Activated CD4-positive, alpha-beta memory T cell treated with anti-CD3 and anti-CD28 coated beads for 36 hours (primary cell): ENCODE results near the gene CRACDL. TPM values are rescaled to one million over a fixed set of nuclear protein-coding genes. Genes with fewer than 3 reads are reported as not detected.
A peak's percentile ranks its signal among the peaks of the same experiment; 100 is the strongest.

ENCODE experiments used
- CTCF ChIA-PET: fragments of 350-600 bp; sonication (Branson Sonifier 250); formaldehyde crosslinking; loops from one replicate; lab custom pipeline; 2021; ENCODE audit warnings: antibody characterized with exemption, inconsistent platforms; lab: Charles Lee
- POLR2A ChIA-PET: fragments of 350-600 bp; sonication (Branson Sonifier 250); formaldehyde crosslinking; loops from one replicate; lab custom pipeline; 2021; ENCODE audit warnings: antibody characterized with exemption; lab: Charles Lee
- DNase-seq: peaks from one replicate; pipeline ENCODE4 v3.0.0-alpha.2; 2020
- H3K27ac Mint-ChIP-seq: one replicate; pipeline ENCODE4 v1.8.0; 2021; ENCODE audit warnings: mixed read lengths
- H3K27me3 Mint-ChIP-seq: one replicate; pipeline ENCODE4 v1.8.0; 2021; ENCODE audit warnings: mixed read lengths
- H3K36me3 Mint-ChIP-seq: one replicate; pipeline ENCODE4 v1.8.0; 2021; ENCODE audit warnings: mixed read lengths
- H3K4me1 Mint-ChIP-seq: one replicate; pipeline ENCODE4 v1.8.0; 2021; ENCODE audit warnings: low read depth, mixed read lengths
- H3K4me3 Mint-ChIP-seq: one replicate; pipeline ENCODE4 v1.8.0; 2021; ENCODE audit warnings: mild to moderate bottlenecking, mixed read lengths
- H3K9me3 Mint-ChIP-seq: one replicate; pipeline ENCODE4 v1.8.0; 2021; ENCODE audit warnings: mixed read lengths
- intact Hi-C: fragments of 100-400 bp; cut with micrococcal nuclease; formaldehyde crosslinking; loops from one replicate; pipeline ENCODE4 v1.15.1; 2023
- total RNA-seq, 2 experiments: library from RNA; stranded (reverse); gene quantifications; one replicate each; pipeline ENCODE4 v1.2.3, GENCODE V29; 2021

The CRACDL gene
- under 1 TPM; 0.12 to 0.31 TPM for total RNA-seq

DNA sequence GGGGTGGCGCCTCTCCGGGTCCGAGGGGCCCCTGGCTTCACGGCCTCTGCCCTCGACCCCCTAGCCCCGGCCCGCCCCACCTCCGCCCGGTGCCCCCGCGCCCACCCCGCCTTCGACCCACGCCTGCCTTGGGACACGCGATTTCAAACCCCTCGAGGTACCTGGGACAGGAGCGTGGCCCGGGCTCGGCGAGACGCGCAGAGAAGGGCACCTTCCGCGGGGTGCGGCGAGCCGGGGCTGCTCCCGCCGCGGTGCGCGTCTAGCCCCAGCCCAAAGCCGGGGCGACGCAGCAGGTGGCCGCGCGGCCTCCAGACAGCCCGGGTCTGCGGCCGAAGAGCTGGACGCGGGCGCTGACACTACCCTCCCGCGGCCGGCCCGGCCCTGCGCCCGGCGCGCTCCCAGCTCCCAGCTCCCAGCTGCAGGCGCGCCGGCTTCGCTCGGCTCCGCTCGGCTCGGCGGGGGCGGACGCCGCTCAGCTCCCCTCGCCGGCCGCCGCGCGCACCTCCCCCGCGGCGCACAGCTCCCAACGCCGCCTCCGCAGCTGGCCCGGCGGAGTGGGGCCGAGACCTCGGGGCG lies at the start of gene CRACDL:
Gene CRACDL (minus strand): TSS at position 449 of the 576 bp plus-strand sequence. CDS start 89,425 bp downstream, outside the sequence.
- intact Hi-C loops, result loop anchor here (10.0 kb wide), 2 partner anchors 129 to 301 kb away; no protein-coding TSS in a partner anchor
- Mint-ChIP-seq H3K4me1 (peaks cover 3% of the 10 kb centered on the region), H3K4me3 (peak within 1 kb of the TSS; percentile 53), H3K9me3 (no peaks in the 10 kb centered on the region), H3K36me3 (no peaks in the 10 kb centered on the region), H3K27me3 (peaks cover 42% of the 10 kb centered on the region), H3K27ac (no peak within 1 kb of the TSS)
- POLR2A ChIA-PET, result no interaction called here
- DNase-seq, result no peak
- CTCF ChIA-PET, result interaction anchor here (1.3 kb wide), 1 partner anchor 242 kb away, joined by 3 read pairs; no protein-coding TSS in a partner anchor

DNA sequence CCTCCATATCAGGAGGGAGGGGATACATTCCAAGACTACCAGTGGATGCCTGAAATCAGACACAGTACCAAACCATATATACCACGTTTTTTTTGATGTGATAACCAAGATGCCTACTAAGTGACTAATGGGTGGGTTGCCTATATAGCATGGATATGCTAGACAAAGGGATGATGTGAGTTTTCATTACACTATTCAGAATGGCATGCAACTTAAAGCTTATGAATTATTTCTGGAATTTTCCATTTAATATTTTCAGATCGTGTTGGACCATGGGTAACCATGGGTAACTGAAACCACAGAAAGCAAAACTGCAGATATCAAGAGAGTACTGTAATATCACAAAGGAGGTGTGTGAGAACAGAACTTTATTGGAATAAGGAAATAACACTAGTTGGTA lies 39.6 kb upstream of the CRACDL start:
- ChIA-PET POLR2A (no interaction called here), CTCF (no interaction called here)
- H3K4me3 Mint-ChIP-seq, result no peak overlapping the region
- H3K9me3 Mint-ChIP-seq, result peaks cover 33% of the 10 kb centered on the region
- H3K4me1 Mint-ChIP-seq, result no peaks in the 10 kb centered on the region
- peaks cover 11% of the 10 kb centered on the region for H3K36me3 Mint-ChIP-seq
- DNase-seq, result no peak
- peaks cover 9% of the 10 kb centered on the region for H3K27me3 Mint-ChIP-seq
- intact Hi-C loops, result no loop called here
- no peak overlapping the region for H3K27ac Mint-ChIP-seq

- Mint-ChIP-seq H3K27me3 (peaks cover 10% of the 10 kb centered on the region), H3K4me3 (no peak overlapping the region), H3K9me3 (peaks cover 47% of the 10 kb centered on the region), H3K27ac (no peak overlapping the region), H3K36me3 (peaks cover 14% of the 10 kb centered on the region), H3K4me1 (no peaks in the 10 kb centered on the region)
- intact Hi-C loops, result no loop called here
- DNase-seq, result no peak
- CTCF ChIA-PET, result no interaction called here
- POLR2A ChIA-PET, result no interaction called here
These were observed 36.6 kb upstream of the CRACDL start for GRCh38 chr2:98972582-98973167.

- CTCF ChIA-PET, result no interaction called here
- DNase-seq, result no peak
- POLR2A ChIA-PET, result no interaction called here
- Mint-ChIP-seq H3K4me3 (no peak overlapping the region), H3K36me3 (no peaks in the 10 kb centered on the region), H3K4me1 (no peaks in the 10 kb centered on the region), H3K27me3 (no peaks in the 10 kb centered on the region), H3K9me3 (peaks cover 14% of the 10 kb centered on the region), H3K27ac (no peak overlapping the region)
- intact Hi-C loops, result no loop called here
These were observed 23.9 kb upstream of the CRACDL start for GRCh38 chr2:98959810-98960507.

DNA sequence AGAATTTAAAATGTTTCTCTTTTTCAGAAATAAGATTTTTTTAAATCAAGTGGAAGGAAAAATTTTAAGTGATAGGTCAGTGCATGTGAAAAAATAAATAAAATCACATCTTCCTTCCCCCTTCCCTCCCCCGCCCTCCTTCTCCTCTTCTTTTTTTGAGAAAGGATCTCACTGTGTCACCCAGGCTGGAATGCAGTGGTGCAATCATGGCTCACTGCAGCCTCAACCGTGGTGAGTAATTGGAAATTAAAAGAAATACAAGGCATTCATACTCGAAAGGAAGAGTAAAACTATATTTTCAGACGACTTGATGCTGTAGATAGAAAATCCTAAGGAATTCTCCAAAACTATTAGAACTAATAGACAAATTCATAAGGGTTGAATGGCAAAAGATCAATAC lies 16.9 kb upstream of the CRACDL start:
- no peak for DNase-seq
- H3K4me3 Mint-ChIP-seq, result no peak overlapping the region
- ChIA-PET CTCF (no interaction called here), POLR2A (no interaction called here)
- H3K36me3 Mint-ChIP-seq, result no peaks in the 10 kb centered on the region
- H3K9me3 Mint-ChIP-seq, result no peaks in the 10 kb centered on the region
- H3K27me3 Mint-ChIP-seq, result peaks cover 14% of the 10 kb centered on the region
- no peaks in the 10 kb centered on the region for H3K4me1 Mint-ChIP-seq
- intact Hi-C loops, result no loop called here
- no peak overlapping the region for H3K27ac Mint-ChIP-seq

DNA sequence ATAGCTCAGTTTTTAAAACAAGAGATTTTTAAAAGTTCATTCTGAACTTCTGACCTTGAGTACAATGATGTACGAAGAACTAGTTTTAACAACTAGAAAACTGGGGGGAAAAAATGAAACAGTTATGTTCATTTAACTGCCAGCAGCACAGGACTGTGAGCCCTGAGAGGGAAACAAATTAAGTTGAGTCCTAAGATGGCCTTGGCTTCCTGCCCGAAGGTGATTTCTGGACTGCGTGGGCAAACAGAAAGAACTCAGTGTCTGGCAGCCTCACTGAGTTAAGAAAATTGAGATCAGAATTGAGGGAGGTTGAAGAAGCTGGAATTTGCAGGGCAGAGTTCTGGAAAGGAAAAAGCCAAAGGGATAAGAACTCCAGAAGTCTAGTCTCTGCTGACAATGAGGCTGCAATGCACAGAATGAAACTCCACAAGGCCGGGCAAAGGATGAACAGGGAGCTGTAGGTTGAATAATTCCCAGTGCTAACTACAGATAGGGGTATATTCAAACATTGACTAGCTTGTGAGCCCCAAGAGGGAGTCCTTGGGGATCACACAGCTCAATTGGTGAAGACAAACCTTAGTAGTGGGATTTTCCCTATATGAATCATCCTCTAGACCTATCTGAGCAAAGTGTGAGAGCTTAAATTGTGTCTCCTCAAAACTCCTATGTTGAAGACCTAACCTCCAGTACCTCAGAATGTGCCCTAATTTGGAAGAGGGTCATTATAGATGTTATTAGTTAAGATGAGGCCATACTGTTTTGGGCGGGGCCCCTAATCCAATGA lies 13.1 kb upstream of the CRACDL start:
- no peak overlapping the region for H3K4me3 Mint-ChIP-seq

GRCh38 chr2:98947554-98947953 lies 11.5 kb upstream of the CRACDL start:
- H3K4me3 Mint-ChIP-seq, result no peak overlapping the region
- ChIA-PET POLR2A (no interaction called here), CTCF (no interaction called here)
- H3K27ac Mint-ChIP-seq, result no peak overlapping the region
- H3K9me3 Mint-ChIP-seq, result no peaks in the 10 kb centered on the region
- DNase-seq, result no peak
- no peaks in the 10 kb centered on the region for H3K4me1 Mint-ChIP-seq
- H3K27me3 Mint-ChIP-seq, result peaks cover 16% of the 10 kb centered on the region
- intact Hi-C loops, result no loop called here
- no peaks in the 10 kb centered on the region for H3K36me3 Mint-ChIP-seq

More for the DNA sequence above, 13.1 kb upstream of the CRACDL start:
- no peak for DNase-seq
- H3K27me3 Mint-ChIP-seq, result peaks cover 17% of the 10 kb centered on the region
- no peaks in the 10 kb centered on the region for H3K9me3 Mint-ChIP-seq
- intact Hi-C loops, result no loop called here
- no peaks in the 10 kb centered on the region for H3K36me3 Mint-ChIP-seq
- no peaks in the 10 kb centered on the region for H3K4me1 Mint-ChIP-seq
- H3K27ac Mint-ChIP-seq, result no peak overlapping the region
- ChIA-PET POLR2A (no interaction called here), CTCF (no interaction called here)

- intact Hi-C loops, result no loop called here
- DNase-seq, result no peak
- Mint-ChIP-seq H3K4me1 (no peaks in the 10 kb centered on the region), H3K36me3 (no peaks in the 10 kb centered on the region), H3K27ac (no peak overlapping the region), H3K4me3 (no peak overlapping the region), H3K27me3 (peaks cover 16% of the 10 kb centered on the region), H3K9me3 (no peaks in the 10 kb centered on the region)
- POLR2A ChIA-PET, result no interaction called here
- CTCF ChIA-PET, result interaction anchor here (0.6 kb wide), 1 partner anchor 61 kb away, joined by 3 read pairs; no protein-coding TSS in a partner anchor
These were observed 10.8 kb upstream of the CRACDL start for GRCh38 chr2:98946855-98947254.

GRCh38 chr2:98944775-98945174 lies 8.8 kb upstream of the CRACDL start:
- H3K27me3 Mint-ChIP-seq, result peaks cover 13% of the 10 kb centered on the region
- H3K36me3 Mint-ChIP-seq, result no peaks in the 10 kb centered on the region
- no peaks in the 10 kb centered on the region for H3K9me3 Mint-ChIP-seq
- intact Hi-C loops, result no loop called here
- H3K4me3 Mint-ChIP-seq, result no peak overlapping the region
- no peaks in the 10 kb centered on the region for H3K4me1 Mint-ChIP-seq
- CTCF ChIA-PET, result no interaction called here
- POLR2A ChIA-PET, result no interaction called here
- DNase-seq, result no peak
- no peak overlapping the region for H3K27ac Mint-ChIP-seq

DNA sequence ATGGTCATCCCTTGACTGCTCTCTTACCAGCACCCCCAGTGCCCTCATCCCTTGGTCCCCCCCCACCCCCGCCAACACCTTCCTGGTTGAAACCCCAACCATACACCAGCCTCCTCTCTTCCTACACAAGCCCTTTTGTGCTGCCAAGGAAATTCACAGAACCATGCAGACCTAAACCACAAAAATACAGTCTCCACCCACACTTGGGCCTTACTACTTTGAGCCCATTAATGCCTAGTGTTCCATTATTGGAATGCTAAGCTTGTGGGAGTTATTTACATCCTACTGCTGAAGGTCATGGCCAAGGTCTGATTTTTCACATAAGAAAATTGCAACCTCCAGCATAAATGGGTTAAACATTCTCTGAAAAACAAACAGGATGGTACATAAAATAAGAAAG lies 4.1 kb upstream of the CRACDL start:
- no peak for DNase-seq
- H3K4me1 Mint-ChIP-seq, result peaks cover 3% of the 10 kb centered on the region
- H3K9me3 Mint-ChIP-seq, result no peaks in the 10 kb centered on the region
- intact Hi-C loops, result no loop called here
- ChIA-PET POLR2A (no interaction called here), CTCF (no interaction called here)
- H3K4me3 Mint-ChIP-seq, result no peak overlapping the region
- peaks cover 24% of the 10 kb centered on the region for H3K27me3 Mint-ChIP-seq
- no peaks in the 10 kb centered on the region for H3K36me3 Mint-ChIP-seq
- no peak overlapping the region for H3K27ac Mint-ChIP-seq

DNA sequence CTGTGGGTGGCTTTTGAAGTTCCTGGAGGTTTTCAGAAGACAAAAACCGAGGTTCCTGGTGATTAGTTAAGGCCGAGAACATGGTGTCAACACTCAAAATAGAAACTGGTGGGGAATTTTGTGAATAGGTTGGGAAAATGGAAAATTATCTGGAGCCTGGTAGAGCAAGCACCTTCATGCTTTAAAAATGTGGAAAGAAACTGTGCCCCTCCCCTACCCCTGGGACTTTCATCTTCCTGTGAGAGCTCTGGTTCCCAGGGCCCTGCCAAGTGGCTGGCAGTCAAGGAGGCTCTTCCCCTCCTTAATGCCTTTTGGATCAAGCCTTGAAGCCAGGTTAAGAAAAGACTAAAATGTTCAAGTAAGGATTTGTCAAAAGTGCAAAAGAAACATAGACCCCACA lies 1.9 kb upstream of the CRACDL start:
- DNase-seq, result no peak
- H3K4me1 Mint-ChIP-seq, result peaks cover 3% of the 10 kb centered on the region
- POLR2A ChIA-PET, result no interaction called here
- CTCF ChIA-PET, result no interaction called here
- no peaks in the 10 kb centered on the region for H3K9me3 Mint-ChIP-seq
- peaks cover 42% of the 10 kb centered on the region for H3K27me3 Mint-ChIP-seq
- H3K27ac Mint-ChIP-seq, result no peak overlapping the region
- H3K36me3 Mint-ChIP-seq, result no peaks in the 10 kb centered on the region
- intact Hi-C loops, result loop anchor here (10.0 kb wide), 2 partner anchors 127 to 303 kb away; no protein-coding TSS in a partner anchor
- H3K4me3 Mint-ChIP-seq, result no peak overlapping the region
